ENCODE data around the gene HSD3B7.
A peak's percentile ranks its signal among the peaks of the same experiment; 100 is the strongest.
"Not testable (repeated sequence)": the region's sequence is repeated elsewhere in the genome, so short reads cannot be mapped to it uniquely, and the experiment has no call there.

Gene HSD3B7

DNA sequence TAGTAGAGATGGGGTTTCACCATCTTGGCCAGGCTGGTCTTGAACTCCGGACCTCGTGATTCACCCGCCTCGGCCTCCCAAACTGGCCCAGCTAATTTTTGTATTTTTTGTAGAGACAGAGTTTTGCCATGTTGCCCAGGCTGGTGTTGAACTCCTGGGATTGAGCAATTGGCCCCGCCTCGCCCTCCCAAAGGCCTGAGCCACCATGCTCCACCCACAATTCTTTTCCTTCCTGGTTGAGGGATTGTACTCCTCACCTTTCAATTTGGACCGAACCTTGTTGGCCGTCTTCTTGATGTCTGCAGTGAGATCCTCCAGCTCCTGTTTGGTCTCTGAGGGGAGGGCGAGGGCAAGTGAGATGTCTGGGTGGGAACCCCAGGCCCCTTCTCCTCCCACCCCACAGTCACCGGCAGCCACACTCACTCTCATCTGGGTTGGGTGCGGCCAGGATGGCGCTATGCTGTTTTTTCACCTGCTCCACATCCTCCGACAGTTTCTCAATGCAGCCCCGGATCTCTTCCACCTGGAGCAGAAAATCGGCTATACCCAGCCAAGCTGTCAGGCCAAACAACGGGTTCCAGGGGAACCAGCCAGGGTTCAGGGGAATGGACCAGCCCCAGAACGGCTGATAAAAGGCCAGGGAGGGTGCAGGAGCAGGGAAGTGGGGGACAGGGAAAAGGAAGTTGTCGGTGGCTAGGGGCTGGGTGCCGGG, 15.8 kb downstream of the HSD3B7 start:
- DNase-seq (ENCODE audit: low read depth in 3 of 3) = no peak

DNA sequence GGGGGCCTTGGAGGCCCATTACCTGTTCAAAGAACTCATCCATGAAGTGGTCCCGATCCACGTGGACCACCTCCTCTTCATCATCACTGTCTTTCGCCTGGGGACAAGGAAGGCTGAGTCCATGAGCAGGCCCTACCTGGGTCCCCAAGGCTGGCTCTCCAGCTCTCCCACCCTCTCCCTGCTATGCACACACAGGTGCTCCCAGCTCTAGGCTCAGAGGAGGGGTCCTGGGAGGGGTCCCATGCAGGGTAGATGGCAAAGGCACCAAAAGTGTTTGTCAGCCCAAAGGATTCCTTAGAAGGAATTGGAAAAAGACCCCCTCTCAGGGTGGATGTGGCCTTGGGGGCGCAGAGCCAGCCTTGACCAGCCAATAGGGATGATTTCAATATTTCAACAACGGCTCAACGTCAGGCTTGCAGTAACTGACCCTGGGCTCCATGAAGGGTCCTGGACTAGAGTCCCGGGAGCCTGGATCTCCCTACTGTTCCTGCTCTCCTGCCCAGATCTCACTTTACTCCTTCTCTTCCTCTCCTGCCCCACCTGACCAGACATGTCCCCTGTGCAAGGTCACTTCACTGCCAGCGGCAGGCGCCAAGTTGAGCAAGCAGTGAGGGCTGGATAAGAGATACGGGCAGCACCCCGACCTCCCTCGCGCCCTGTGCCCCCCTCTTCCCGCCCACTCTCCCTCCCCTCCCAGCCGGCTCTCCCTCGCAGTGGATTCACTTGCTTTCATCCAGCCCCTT, 16.7 kb downstream of the HSD3B7 start:
- no peak for DNase-seq (ENCODE audit: low read depth in 3 of 3)

DNA sequence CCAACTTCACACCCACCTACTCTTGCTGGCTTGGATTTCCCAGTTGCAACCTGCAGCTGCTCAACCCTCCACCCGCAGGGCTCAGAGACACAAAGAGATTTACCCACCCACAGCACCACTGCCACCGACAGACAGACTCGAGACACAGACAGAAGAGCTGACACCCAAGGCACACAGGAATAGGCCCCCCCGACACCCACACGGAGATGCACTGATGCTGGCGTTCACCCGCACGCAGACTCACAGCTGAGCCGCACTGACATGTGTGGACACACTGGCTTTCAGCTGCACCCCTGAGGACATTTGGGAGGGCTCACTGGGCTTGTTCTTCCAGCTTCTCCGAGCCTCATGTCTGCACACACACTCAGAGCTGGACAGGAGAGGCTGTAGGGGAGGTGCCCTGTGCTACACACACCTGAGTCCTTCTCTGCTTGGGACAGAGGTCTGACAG, 17.3 kb downstream of the HSD3B7 start:
- DNase-seq (ENCODE audit: low read depth in 3 of 3) = no peak

DNA sequence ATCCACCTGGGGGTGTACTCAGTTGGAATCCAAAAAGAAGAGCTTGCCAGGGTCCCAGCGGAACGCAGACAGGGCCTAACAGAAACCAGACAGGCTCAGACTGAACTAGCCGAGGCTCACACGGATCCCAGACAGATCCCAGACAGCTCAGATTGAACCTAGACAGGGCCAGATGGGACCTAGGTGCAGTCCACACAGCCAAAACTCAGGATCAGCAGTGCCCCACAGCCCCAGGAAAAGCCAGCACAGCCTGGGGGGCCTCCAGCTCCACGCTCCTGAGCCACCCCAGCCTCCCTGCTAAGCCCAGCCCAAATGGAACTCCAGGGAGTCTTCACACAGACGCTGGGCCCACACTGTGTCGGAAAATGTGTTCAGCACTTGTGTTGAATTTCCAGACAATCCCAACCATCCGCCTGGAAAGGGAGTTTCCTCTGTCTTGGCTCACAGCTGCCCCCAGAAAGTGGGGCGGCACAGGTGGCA, 17.9 kb downstream of the HSD3B7 start:
- DNase-seq (ENCODE audit: low read depth in 3 of 3) = no peak

DNA sequence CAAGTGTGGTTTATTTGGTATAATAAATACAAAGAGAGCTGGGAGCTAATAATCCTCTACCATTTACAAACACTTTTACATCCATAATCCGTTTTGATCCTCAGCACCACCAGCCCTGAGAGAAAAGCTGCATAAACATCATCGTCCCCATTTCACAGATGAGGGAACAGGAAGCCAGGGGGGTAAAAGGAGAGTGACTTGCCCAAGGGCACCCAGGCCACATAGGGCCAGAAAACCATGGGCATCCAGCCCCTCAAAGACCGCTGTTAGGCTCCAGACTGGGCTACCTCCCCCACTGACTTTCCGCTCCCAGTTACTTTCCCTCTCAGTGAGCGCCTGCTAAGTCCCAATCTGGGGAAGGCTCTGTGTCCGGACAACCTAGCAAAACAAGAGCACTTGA, 18.7 kb downstream of the HSD3B7 start:
- DNase-seq (ENCODE audit: low read depth in 3 of 3) = no peak

DNA sequence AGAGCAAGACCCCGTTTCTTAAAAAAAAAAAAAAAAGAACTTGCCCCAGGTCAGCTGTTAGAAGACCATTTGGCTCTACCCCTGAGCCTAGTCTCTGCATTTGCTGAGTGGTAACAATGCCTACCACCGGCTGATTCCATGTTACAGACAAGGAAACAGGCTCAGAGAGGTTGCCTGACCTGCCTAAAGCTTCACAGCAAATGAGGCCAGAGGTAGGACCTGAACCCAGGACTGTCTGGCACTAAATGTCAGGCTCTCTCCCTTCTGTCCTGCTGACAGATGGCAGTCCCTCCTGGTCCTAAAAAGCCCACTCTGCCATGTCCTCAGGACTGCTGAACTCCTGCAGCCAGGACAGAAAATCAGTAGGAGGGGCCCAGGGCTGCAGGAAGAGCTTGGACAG, 19.7 kb downstream of the HSD3B7 start:
- DNase-seq (ENCODE audit: low read depth in 3 of 3) = no peak

DNA sequence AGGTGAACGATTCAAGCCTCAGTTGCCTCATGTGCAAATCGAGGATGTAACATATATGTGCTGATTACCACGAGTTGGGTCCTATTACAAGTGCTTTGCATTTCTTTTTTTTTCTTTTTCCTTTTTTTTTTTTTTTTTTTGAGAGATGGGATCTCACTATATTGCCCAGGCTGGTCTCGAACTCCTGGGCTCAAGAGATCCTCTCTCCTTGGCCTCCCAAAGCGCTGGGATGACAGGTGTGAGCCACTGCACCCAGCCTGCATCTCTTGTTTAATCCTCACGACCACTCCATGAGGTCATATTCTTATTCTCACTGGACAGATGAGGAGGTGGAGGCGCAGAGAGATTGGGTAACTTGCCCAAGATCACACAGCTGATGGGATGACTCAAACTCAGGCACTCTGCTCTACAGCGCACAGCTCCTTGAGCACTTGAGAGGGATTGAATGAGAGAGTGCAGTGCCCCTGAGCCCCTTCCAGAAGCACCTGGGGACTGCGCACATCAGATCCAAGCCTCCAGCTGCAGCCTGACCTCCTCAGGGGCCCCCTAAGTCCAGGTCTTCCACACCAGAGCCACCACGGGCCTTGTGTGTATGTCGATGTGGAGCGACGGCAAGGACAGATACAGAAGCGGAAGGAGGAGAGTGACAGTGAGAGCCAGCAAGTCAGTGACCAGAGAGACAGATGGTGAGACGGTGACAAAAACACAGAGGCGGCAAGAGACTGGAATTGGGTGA, 20.5 kb downstream of the HSD3B7 start:
- no peak for DNase-seq (ENCODE audit: low read depth in 3 of 3)

DNA sequence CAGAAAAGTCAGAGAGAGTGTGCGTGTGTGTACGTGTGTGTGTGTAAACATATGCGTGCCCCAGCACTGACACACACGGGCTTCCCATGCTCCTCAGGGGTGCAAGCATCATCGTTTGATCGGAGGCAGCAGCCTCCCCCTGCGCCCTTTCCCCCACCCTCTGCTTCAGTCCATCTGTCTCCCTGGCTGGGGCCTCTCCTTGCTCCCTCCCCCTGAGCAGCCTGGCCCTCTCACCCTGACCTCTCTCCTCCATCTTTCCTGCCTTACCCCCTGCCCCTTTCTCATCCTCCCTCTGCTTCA, 21.0 kb downstream of the HSD3B7 start:
- no peak for DNase-seq (ENCODE audit: low read depth in 3 of 3)

DNA sequence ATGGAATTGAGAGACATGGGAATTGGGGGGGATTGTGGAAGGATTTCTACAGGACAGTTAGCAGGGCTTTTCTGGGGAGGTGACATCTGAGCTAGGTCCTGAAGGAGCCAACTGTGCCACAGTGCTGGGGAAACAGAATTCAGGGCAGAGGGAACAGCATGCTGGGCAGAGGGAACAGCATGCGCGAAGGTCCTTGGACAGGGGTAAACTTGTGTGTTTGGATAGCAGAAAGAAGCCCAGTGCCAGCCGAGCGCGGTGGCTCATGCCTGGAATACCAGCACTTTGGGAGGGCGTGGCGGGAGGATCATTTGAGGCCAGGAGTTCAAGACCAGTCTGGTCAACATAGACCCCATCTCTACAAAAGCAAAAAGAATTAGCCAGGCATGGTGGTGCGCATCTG, 21.6 kb downstream of the HSD3B7 start:
- DNase-seq (ENCODE audit: low read depth in 3 of 3) = no peak

DNA sequence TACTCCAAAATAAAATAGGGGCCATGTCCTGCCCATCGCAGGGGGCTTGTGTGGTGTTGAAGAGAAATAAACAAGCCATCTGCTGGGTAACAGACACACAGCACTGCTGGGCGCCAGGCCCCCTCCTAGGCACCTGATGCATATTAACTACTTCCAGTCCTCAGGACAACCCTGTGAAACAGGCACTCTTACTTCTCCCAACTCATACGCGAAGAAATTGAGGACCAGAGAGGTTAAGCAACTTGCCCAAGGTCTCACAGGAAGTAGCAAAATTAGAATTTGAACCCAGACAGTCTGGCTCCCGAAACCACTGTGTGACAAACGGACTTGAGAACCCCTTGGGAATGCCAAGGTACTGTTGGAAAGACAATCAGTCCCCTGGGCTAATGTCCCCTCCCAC, 22.7 kb downstream of the HSD3B7 start:
- DNase-seq (ENCODE audit: low read depth in 3 of 3) = no peak

DNA sequence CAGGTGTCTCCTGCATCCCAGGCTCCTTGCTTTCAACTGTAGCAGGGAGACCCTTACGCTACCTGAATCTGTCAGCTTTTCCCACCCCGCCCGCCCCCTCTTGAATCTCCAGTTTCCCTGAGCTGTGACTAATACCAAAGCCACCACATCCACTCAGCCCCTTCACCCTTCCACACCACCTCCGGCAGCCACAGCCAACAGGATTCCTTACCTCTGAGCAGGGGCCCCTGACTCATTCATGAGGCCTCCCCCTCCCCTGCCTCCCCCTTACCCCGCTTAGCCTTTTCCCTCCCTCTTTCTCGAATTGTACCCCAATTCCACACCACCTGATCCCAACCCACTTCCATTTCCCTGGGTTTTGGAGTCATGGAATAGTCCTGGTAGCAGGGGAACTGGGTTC, 23.1 kb downstream of the HSD3B7 start:
- DNase-seq (ENCODE audit: low read depth in 3 of 3) = no peak

DNA sequence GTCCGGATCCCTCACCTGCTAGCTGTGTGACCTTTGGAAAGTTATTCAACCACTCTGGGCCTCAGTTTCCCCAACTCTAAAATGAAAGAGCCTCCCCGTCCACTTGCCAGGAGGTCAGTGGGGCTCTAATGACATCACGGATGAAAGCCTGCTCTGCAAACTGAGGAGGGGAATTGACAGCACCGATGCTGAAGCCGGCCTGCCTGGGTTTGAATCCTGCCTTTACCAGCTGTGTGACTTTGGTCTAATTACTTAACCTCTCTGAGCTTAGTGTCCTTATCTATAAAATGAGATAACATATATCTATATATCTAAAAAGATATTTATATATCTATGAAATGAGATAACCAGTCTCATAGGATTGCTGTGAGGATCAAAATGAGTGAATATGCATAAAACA, 23.5 kb downstream of the HSD3B7 start:
- DNase-seq (ENCODE audit: low read depth in 3 of 3) = no peak

DNA sequence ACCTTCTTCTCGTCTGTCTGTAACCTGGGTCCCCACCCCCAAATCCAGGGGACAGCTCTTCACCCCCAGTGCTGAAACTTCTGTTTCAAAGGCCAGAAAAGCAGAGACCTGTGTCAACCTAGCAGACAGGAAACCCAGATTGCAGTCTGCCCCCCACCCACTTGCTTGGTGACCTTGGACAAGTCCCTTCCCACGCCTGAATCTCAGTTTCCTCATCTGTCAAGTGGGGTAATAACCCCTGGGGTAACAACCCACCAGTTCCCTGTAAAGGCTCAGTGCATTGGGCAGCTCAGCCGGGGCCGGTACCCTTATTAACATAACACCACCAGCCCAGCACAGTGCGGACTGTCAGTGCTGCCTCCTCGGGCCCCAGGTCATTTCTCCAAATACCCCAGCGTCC, 24.1 kb downstream of the HSD3B7 start:
- no peak for DNase-seq (ENCODE audit: low read depth in 3 of 3)

DNA sequence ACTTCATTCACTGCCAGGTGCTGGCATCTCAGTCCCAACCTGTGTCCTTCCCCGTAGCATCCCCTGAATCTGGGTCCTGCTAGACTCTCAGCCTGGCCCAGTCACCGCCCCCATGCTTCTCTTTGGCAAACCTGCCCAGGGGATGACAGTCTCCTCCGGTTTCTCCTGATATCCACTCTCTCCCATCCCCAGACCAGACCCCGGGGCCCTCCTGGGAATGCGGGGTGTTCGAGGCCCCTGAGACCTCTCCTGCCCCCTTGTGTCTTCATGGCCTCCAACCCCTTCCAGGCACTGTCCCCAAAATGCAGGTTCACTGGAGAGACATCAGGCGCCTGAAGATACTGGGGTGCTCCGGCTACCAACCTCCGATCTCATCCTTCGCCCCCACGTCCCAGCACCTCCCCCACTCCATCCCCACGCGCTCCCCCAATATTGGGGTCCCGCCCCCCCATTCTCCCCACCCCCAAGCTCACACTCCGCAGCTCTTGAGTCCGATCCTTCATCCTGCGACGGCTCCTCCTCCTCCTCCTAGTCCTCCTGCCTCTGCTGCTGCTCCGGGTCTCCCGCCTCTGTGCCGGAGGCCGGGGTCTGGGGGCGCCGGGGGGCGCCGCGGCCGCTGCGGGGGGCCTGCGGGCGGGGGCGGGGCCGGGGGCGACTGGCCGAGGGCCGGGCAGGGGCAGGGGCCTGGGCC, 25.0 kb downstream of the HSD3B7 start:
- no peak for DNase-seq (ENCODE audit: low read depth in 3 of 3)

DNA sequence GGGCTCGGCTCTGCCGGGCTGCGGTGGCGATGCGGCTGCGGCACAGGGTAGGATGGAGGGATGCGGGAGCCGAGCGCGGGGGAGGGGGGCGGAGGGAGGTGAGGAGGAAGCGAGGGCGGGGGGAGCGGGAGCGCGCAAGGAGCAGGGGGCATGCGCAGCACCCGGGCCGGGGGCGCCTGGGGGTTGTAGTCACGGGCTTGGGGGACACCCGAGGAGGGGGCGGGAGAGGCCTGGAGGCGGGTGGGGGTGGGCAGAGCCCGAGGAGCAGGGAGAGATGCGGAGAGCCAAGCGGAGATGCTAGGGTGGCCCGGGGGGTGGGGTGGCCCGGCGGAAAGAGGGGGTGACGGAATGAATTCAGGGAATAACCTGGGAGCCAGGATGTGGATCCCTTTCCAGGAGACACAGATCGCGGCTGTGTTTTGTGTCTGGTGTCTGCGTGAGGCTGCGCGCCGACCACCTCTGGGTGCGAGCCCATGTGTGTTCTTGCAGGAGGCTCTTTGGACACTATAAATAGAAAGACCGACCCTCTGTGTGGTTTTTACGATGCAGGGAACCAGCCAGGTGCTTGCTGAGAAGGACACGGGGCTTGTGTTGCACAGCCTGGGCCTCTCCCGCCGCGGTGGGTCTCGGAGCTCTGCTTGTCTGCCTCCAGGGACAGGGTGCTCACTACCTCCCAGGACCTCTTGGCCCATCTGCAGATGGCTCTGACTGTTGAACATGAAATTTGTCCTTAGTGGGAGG, 25.7 kb downstream of the HSD3B7 start, which contains the start of gene STX1B:
Gene STX1B (minus strand): TSS at position 54 of the 741 bp plus-strand sequence. CDS start 242 bp downstream, outside the sequence.
- DNase-seq (ENCODE audit: low read depth in 3 of 3) = peak in 1 of 3 donors; percentile 40

DNA sequence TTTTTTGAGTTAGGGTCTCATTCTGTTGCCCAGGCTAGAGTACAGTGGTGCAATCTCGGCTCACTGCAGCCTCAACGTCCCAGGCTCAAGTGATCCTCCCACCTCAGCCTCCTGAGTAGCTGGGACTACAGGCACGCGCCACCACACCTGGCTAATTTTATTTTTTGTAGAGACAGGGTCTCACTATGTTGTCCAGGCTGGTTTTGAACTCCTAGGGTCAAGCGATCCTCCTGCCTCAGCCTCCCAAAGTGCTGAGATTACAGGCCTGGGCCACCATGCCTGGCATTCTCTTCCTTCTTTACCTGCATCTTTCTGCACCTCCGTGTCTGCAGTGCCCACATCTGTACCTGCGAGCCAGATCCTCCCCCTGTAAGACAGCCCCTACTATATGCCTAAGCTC, 26.8 kb downstream of the HSD3B7 start:
- not testable (repeated sequence) for DNase-seq (ENCODE audit: low read depth in 3 of 3)

DNA sequence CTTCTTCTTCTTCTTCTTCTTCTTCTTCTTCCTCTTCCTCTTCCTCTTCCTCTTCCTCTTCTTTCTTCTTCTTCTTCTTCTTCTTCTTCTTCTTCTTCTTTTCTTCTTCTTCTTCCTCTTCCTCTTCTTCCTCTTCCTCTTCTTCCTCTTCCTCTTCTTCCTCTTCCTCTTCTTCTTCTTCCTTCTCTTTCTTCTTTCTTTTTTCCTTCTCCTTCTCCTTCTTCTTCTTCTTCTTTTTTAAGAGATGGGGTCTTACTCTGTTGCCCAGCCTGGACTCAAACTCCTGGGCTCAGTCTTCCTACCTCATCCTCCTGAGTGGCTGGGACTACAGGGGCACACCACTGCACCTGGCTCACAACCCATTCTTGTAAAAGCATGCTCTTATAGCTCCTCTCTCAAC, 28.3 kb downstream of the HSD3B7 start:
- DNase-seq (ENCODE audit: low read depth in 3 of 3) = not testable (repeated sequence)

DNA sequence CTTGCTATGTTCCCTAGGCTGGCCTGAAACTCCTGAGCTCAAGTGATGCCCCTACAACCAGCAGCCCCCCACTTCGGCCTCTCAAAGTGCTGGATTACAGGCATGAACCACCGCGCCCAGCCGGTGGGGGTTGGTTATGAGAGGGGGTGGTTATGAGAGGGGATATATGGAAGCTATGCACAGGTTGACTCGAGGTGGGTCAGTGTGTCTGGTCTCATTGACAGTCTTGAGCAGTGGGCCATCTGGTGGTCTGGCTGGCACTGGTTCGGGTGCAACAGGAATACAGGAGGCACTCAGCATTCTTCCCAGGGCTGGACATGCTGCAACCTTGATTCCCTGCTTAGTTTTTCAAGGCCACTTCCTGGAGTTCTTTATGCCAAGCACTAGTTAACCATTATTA, 31.0 kb downstream of the HSD3B7 start:
- DNase-seq (ENCODE audit: low read depth in 3 of 3) = no peak

DNA sequence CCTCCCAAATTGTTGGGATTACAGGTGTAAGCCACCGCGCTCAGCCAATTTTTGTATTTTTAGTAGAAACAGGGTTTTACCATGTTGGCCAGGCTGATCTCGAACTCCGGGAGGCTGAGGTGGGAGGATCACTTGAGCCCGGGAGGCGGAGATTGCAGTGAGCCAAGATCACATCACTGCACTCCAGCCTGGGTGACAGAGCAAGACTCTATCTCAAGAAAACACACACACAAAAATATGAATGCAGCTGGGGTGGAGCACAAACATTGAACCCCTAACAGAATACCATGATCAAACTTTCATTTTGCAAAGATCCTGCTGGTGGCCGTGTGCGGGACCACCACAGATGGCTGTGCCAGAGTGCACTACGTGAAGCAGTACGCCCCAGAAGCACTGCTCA, 32.7 kb downstream of the HSD3B7 start:
- DNase-seq (ENCODE audit: low read depth in 3 of 3) = not testable (repeated sequence)

DNA sequence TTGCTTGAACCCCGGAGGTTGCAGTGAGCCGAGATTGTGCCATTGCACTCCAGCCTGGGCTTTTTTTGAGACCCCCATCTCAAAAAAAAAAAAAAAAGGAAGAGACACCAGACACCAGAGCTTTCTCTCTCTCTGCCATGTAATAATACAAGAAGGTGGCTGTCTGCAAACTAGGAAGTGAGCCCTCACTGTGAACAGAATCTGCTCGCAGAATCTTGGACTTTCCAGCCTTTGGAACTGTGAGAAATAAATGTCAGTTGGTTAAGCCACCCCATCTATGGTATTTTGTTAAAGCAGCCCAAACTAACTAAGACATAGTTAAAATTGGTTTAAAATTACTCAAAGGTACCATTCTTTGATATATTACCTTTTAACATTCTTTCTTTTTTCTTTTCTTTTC, 35.5 kb downstream of the HSD3B7 start:
- no peak for DNase-seq (ENCODE audit: low read depth in 3 of 3)

DNA sequence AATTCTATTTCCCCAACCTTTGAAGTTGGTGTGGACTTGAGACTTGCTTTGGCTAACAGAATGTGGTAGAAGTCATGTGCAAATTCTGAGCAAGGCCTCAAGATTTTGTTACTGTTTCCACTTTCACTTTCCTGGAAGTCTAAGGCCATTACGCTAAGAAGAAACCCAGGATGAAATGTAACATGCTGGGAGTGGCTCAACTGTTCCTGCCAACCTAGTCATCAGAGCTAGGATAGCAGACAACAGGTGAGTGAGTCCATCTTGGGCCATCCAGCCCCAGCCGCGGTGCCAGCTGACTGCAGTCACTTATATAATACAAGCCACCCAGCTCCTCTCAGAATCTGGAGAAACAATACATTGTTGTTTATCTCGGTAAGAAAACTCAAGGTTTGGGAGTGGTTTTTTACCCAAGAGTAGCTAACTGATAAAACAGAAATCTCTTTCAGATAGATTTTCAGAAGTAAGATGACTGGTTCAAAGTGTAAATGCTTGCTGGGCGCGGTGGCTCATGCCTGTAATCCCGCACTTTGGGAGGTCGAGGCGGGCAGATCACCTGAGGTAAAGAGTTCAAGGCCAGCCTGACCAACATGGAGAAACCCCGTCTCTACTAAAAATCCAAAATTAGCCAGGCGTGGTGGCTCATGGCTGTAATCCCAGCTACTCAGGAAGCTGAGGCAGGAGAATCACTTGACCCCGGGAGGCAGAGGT, 37.7 kb downstream of the HSD3B7 start:
- DNase-seq (ENCODE audit: low read depth in 3 of 3) = no peak

Measured in stimulated activated CD4-positive, alpha-beta T cell treated with anti-CD3 and anti-CD28 coated beads, TNF-alpha, amount 100 ng/mL, for 48 hours (primary cell).